Muscle layer of colon (tissue), 2 donors: ENCODE measurements around the gene ST8SIA1.

ENCODE experiments used
- H3K27ac ChIP-seq: one replicate; pipeline ENCODE4 v1.7.0; 2013; ENCODE audit warnings: low read depth, mild to moderate bottlenecking, low read length, moderate library complexity
- H3K27me3 ChIP-seq, 2 donors: one replicate each; pipeline ENCODE4 v1.7.0; 2013; ENCODE audit warnings: low read length in 2 of 2, mild to moderate bottlenecking in 2 of 2; ENCODE audit not compliant: insufficient read depth in 2 of 2, control insufficient read depth in 1 of 2
- H3K36me3 ChIP-seq: one replicate; pipeline ENCODE4 v1.7.0; 2013; ENCODE audit warnings: mild to moderate bottlenecking, low read length; ENCODE audit not compliant: insufficient read depth
- H3K4me1 ChIP-seq: one replicate; pipeline ENCODE4 v1.7.0; 2013; ENCODE audit warnings: mild to moderate bottlenecking, low read length; ENCODE audit not compliant: insufficient read depth
- H3K4me3 ChIP-seq, 2 donors: one replicate each; pipeline ENCODE4 v1.7.0; 2013; ENCODE audit warnings: low read length in 2 of 2, low read depth in 1 of 2, mild to moderate bottlenecking in 1 of 2, moderate library complexity in 1 of 2
- H3K9ac ChIP-seq: one replicate; pipeline ENCODE4 v1.7.0; 2013; ENCODE audit warnings: low read length
- H3K9me3 ChIP-seq: one replicate; pipeline ENCODE4 v1.7.0; 2013; ENCODE audit warnings: mild to moderate bottlenecking, low read length
- donor health status: abdominal sarcoma.
- donor health status: Adenocarcinoma of cecum.

ST8SIA1 gene

GRCh38 chr12:22355011-22355580 lies 20.6 kb upstream of the ST8SIA1 start:
- Histone ChIP-seq H3K4me3 (no peak overlapping the region), H3K27ac (no peak overlapping the region), H3K9ac (no peak overlapping the region), H3K27me3 (no peaks in the 10 kb centered on the region), H3K4me1 (no peaks in the 10 kb centered on the region), H3K36me3 (no peaks in the 10 kb centered on the region), H3K9me3 (no peaks in the 10 kb centered on the region)

GRCh38 chr12:22353615-22354325 lies 19.3 kb upstream of the ST8SIA1 start:
- Histone ChIP-seq H3K27ac (no peak overlapping the region), H3K4me3 (no peak overlapping the region), H3K36me3 (no peaks in the 10 kb centered on the region), H3K27me3 (no peaks in the 10 kb centered on the region), H3K4me1 (no peaks in the 10 kb centered on the region), H3K9ac (no peak overlapping the region), H3K9me3 (no peaks in the 10 kb centered on the region)

GRCh38 chr12:22350886-22351285 lies 16.4 kb upstream of the ST8SIA1 start:
- Histone ChIP-seq H3K27ac (no peak overlapping the region), H3K4me1 (no peaks in the 10 kb centered on the region), H3K36me3 (no peaks in the 10 kb centered on the region), H3K9me3 (no peaks in the 10 kb centered on the region), H3K4me3 (no peak overlapping the region), H3K27me3 (no peaks in the 10 kb centered on the region), H3K9ac (no peak overlapping the region)

- no peak overlapping the region for H3K4me3 ChIP-seq
- no peaks in the 10 kb centered on the region for H3K4me1 ChIP-seq
- no peaks in the 10 kb centered on the region for H3K9me3 ChIP-seq
- H3K36me3 ChIP-seq, result no peaks in the 10 kb centered on the region
- H3K27me3 ChIP-seq, result no peaks in the 10 kb centered on the region
- H3K9ac ChIP-seq, result no peak overlapping the region
- no peak overlapping the region for H3K27ac ChIP-seq
Observed at GRCh38 chr12:22348208-22348607, 13.7 kb upstream of the ST8SIA1 start.

- Histone ChIP-seq H3K9me3 (no peaks in the 10 kb centered on the region), H3K9ac (no peak overlapping the region), H3K27ac (no peak overlapping the region), H3K36me3 (no peaks in the 10 kb centered on the region), H3K27me3 (no peaks in the 10 kb centered on the region), H3K4me1 (no peaks in the 10 kb centered on the region), H3K4me3 (no peak overlapping the region)
Observed at GRCh38 chr12:22340143-22340542, 5.6 kb upstream of the ST8SIA1 start.

- H3K4me1 ChIP-seq, result no peaks in the 10 kb centered on the region
- H3K9ac ChIP-seq, result no peak overlapping the region
- H3K9me3 ChIP-seq, result no peaks in the 10 kb centered on the region
- no peak overlapping the region for H3K4me3 ChIP-seq
- H3K36me3 ChIP-seq, result no peaks in the 10 kb centered on the region
- no peaks in the 10 kb centered on the region for H3K27me3 ChIP-seq
- no peak overlapping the region for H3K27ac ChIP-seq
Observed at GRCh38 chr12:22339691-22340090, 5.2 kb upstream of the ST8SIA1 start.

GRCh38 chr12:22335794-22336166 lies 1.3 kb upstream of the ST8SIA1 start:
- H3K27me3 ChIP-seq, result peaks cover 0 to 5% of the 10 kb centered on the region in 2 donors
- H3K4me1 ChIP-seq, result peaks cover 6% of the 10 kb centered on the region
- no peaks in the 10 kb centered on the region for H3K36me3 ChIP-seq
- H3K4me3 ChIP-seq, result peak overlapping the region in 1 of 2 donors; percentile 83
- no peak overlapping the region for H3K9ac ChIP-seq
- H3K9me3 ChIP-seq, result no peaks in the 10 kb centered on the region
- no peak overlapping the region for H3K27ac ChIP-seq

GRCh38 chr12:22333713-22334409 lies 646 bp downstream of the ST8SIA1 start:
- Histone ChIP-seq H3K4me3 (peak overlapping the region; percentile 56 to 79), H3K27ac (peak overlapping the region; percentile 54), H3K9me3 (no peaks in the 10 kb centered on the region), H3K27me3 (peaks cover 0 to 5% of the 10 kb centered on the region in 2 donors), H3K4me1 (peaks cover 6% of the 10 kb centered on the region), H3K9ac (peak overlapping the region; percentile 2), H3K36me3 (no peaks in the 10 kb centered on the region)

- H3K27ac ChIP-seq, result peak overlapping the region; percentile 54
- H3K9me3 ChIP-seq, result no peaks in the 10 kb centered on the region
- H3K36me3 ChIP-seq, result no peaks in the 10 kb centered on the region
- H3K9ac ChIP-seq, result peak overlapping the region; percentile 2
- H3K4me3 ChIP-seq, result peak overlapping the region; percentile 56 to 79
- H3K4me1 ChIP-seq, result peaks cover 6% of the 10 kb centered on the region
- peaks cover 0 to 5% of the 10 kb centered on the region in 2 donors for H3K27me3 ChIP-seq
Observed at GRCh38 chr12:22333186-22333712, 1.3 kb downstream of the ST8SIA1 start.

GRCh38 chr12:22332202-22332601 lies 2.3 kb downstream of the ST8SIA1 start:
- Histone ChIP-seq H3K9ac (peak overlapping the region; percentile 7), H3K9me3 (no peaks in the 10 kb centered on the region), H3K4me3 (peak overlapping the region in 1 of 2 donors; percentile 56), H3K4me1 (peaks cover 6% of the 10 kb centered on the region), H3K36me3 (no peaks in the 10 kb centered on the region), H3K27me3 (peaks cover 0 to 5% of the 10 kb centered on the region in 2 donors), H3K27ac (peak overlapping the region; percentile 56)

GRCh38 chr12:22329621-22330020 lies 4.9 kb downstream of the ST8SIA1 start:
- Histone ChIP-seq H3K4me3 (no peak overlapping the region), H3K36me3 (no peaks in the 10 kb centered on the region), H3K27me3 (peaks cover 0 to 5% of the 10 kb centered on the region in 2 donors), H3K9me3 (no peaks in the 10 kb centered on the region), H3K4me1 (peaks cover 6% of the 10 kb centered on the region), H3K27ac (no peak overlapping the region), H3K9ac (no peak overlapping the region)
